ENCODE measurements around the gene ERBB2.

- no peak for TF ChIP-seq EZH2 (IDR thresholded peaks at IDR 0.05; ENCODE audit: insufficient read depth, poor library complexity, severe bottlenecking)
- TF ChIP-seq EZH2phosphoT487 (IDR thresholded peaks at IDR 0.05; ENCODE audit: insufficient read depth, low read depth): no peak
Measured at GRCh38 chr17:39653316-39653661, 46.6 kb upstream of the ERBB2 start.

All from GM23248 (cell line).